Omental fat pad (tissue), 4 donors: Measurements from ENCODE around the gene TNRC18. TPM values are rescaled to one million over a fixed set of nuclear protein-coding genes. Genes with fewer than 3 reads are reported as not detected.

Experiments
- ATAC-seq: fragments of 150-250 bp; one replicate; pipeline ENCODE4 v1.9.1; 2016; ENCODE audit warnings: mild to moderate bottlenecking, moderate library complexity; ENCODE audit not compliant: low FRiP score
- DNase-seq: peaks from one replicate; pipeline ENCODE4 v3.0.0-alpha.2; 2019; ENCODE audit warnings: low spot score
- CTCF ChIP-seq, 3 donors: fragments of 450-650 bp; IDR thresholded peaks; one replicate each; pipeline ENCODE4 v1.5.1; 2016 to 2017; ENCODE audit warnings: antibody characterized with exemption in 3 of 3, mild to moderate bottlenecking in 3 of 3, moderate library complexity in 2 of 3
- total RNA-seq, 4 donors: library from RNA; depleted of rRNA; stranded (reverse); fragments of >200 nt; gene quantifications; one replicate each; pipeline ENCODE4 v1.1.0, GENCODE V29; 2016

Gene TNRC18
- total RNA-seq, 4 donors from 2014 or later, result 26.0 to 62.4 (median 29.4) TPM

DNA sequence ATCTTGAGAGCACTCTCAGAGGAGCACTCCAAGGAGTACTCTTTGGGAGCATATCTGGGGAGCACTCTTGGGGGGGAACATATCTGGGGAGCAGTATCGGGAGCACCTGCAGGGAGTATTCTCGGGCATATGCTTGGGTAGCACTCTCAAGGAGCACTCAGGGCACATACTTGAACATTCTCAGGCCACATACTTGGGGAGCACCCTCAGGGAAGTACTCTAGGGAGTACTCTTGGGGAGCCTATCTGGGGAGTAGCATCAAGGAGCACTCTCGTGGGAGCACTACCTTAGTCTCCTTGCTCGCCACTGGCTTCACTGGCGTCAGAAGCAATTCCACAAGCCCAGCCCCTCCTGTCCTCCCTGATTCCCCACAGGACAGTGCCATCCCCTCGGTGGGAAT lies 31.5 kb upstream of the TNRC18 start:
- TF ChIP-seq CTCF (IDR thresholded peaks at IDR 0.05), result no peak
- no peak for ATAC-seq

GRCh38 chr7:5454485-5454884 lies 30.9 kb upstream of the TNRC18 start:
- no peak for TF ChIP-seq CTCF (IDR thresholded peaks at IDR 0.05)
- DNase-seq (no peak), ATAC-seq (no peak)

More for the DNA sequence above, 31.5 kb upstream of the TNRC18 start:
- no peak for DNase-seq

DNA sequence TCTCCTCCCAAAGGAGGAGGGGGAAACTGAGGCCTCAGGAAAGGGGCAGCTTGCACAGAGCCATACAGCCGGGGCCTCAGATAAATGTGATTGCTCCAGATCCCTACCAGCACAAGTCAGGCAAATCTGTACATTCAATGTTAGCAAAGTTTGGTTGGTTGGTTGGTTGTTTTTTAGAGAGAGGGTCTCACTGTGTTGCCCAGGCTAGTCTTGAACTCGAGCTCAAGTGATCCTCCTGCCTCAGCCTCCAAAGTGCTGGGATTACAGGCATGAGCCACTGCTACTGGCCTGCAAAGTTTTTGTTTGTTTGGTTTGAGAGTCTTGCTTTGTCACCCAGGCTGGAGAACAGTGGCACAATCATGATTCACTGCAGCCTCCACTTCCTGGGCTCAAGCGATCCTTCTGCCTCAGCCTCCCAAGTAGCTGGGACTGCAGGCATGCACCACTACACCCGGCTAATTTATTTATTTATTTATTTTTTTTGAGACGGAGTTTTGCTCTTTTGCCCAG lies 30.0 kb upstream of the TNRC18 start:
- DNase-seq (no peak), ATAC-seq (no peak)
- TF ChIP-seq CTCF (IDR thresholded peaks at IDR 0.05), result no peak

DNA sequence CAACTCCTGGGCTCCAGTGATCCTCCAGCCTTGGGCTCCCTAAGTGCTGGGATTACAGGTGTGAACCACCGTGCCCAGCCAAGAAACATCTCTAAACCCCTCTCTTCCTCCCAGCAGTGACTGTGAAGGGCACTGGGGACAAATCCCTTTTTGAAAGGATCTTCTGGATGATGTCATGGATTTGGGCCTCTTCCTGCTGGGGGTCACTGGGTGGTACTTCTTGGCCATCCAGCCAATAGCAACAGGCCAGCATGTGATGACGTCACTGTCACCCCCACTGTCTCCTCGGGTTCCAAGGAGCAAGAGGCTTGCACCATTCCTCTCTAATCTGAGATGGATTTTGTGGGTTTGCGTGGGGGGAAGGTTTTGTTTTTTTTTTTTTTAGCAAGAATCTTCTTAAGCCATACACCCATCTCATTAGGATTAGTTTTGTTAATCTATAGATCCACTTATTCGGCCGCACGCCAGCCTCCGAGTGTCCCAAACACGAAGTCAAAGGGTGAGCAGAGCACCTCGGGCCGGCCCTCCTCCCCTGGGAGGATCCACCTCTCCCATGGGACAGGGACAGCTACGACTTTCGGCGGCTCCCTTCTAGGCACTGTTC lies 29.4 kb upstream of the TNRC18 start:
- no peak for DNase-seq
- ATAC-seq, result no peak

DNA sequence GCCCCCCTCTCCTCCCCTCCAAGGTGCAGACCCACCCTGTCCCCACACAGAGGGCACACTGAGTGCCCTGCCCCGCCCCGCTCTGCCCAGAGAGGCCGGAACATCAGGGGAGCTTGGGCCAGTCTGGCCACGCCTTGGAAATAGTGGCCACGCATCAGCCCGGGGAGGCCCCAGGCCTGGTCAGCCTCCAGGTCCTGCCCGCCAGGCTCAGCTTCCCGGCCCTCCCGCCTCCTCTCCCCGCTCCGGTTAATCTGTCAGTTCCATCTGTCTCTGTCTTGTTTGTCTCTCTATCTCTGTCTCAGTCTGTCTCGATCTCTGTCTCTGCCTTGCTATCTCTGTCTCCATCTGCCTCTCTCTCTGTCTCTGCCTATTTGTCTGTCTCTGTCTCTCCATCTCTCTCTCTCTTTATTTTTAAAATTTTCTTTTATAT lies 28.9 kb upstream of the TNRC18 start:
- ATAC-seq (no peak), DNase-seq (no peak)
- no peak for TF ChIP-seq CTCF (IDR thresholded peaks at IDR 0.05)

More for the DNA sequence above, 29.4 kb upstream of the TNRC18 start:
- TF ChIP-seq CTCF (IDR thresholded peaks at IDR 0.05), result no peak

GRCh38 chr7:5451391-5451790 lies 27.8 kb upstream of the TNRC18 start:
- no peak for ATAC-seq
- TF ChIP-seq CTCF (IDR thresholded peaks at IDR 0.05), result no peak

More at GRCh38 chr7:5451391-5451790, 27.8 kb upstream of the TNRC18 start:
- DNase-seq, result no peak
